A549 (cell line): ENCODE measurements around the gene ZFHX2. TPM values are rescaled to one million over a fixed set of nuclear protein-coding genes. Genes with fewer than 3 reads are reported as not detected.

Source experiments
- ATAC-seq, 2 experiments: fragments of 200-7000 bp in 1 of 2; fragments of >200 bp in 1 of 2; cut with Nextera tagmentation in 1 of 2; cut with Tn5 transposase in 1 of 2; 3 replicates each; pipeline versions ENCODE4 v1.8.0 to v1.9.1; 2018 to 2020; ENCODE audit warnings: mild to moderate bottlenecking in 1 of 2, moderate library complexity in 1 of 2
- CTCF ChIA-PET: fragments of 300-600 bp; sonication (Branson Sonifier 250); formaldehyde crosslinking; extraction: SDS; loops from one replicate; lab custom pipeline; 2021; ENCODE audit warnings: antibody characterized with exemption, inconsistent platforms; lab: Yijun Ruan, JAX
- POLR2A ChIA-PET: fragments of 350-600 bp; formaldehyde crosslinking; extraction: SDS; loops from one replicate; lab custom pipeline; 2021; ENCODE audit warnings: antibody characterized with exemption, inconsistent platforms; lab: Yijun Ruan, JAX
- DNase-seq, 2 experiments: peaks; one replicate each; pipeline versions ENCODE4 v3.0.0 to v3.0.0-alpha.2; 2011 to 2016; ENCODE audit warnings: low read depth in 1 of 2, low spot score in 1 of 2
- FAIRE-seq: peaks from 2 replicates; lab custom pipeline; 2011; peaks lifted over from hg19 to GRCh38; lab: Jason Lieb, UNC
- H3K27ac ChIP-seq, 2 experiments: fragments of >200 bp; sonication (Bioruptor Twin); formaldehyde crosslinking; 3 replicates each; pipeline ENCODE4 v1.5.1; 2016 to 2017
- H3K4me1 ChIP-seq: fragments of >200 bp; sonication (Bioruptor Twin); formaldehyde crosslinking; 3 replicates; pipeline ENCODE4 v1.6.1; 2016
- H3K4me2 ChIP-seq: fragments of >200 bp; sonication (Bioruptor Twin); formaldehyde crosslinking; 3 replicates; pipeline ENCODE4 v1.6.1; 2016
- H3K4me3 ChIP-seq: fragments of >200 bp; sonication (Bioruptor Twin); formaldehyde crosslinking; 3 replicates; pipeline ENCODE4 v1.5.1; 2016
- H3K9me3 ChIP-seq: fragments of >200 bp; sonication (Bioruptor Twin); formaldehyde crosslinking; 3 replicates; pipeline ENCODE4 v1.6.1; 2016
- CBX8 ChIP-seq: fragments of 200-600 bp; sonication (generic); IDR thresholded peaks from 2 replicates; pipeline ENCODE4 v1.6.1; 2016
- EHF ChIP-seq: fragments of 250-450 bp; sonication (Bioruptor Pico); IDR thresholded peaks from 2 replicates; pipeline ENCODE4 v1.5.0; 2020; ENCODE audit warnings: mild to moderate bottlenecking
- GATA3 ChIP-seq: IDR thresholded peaks from 2 replicates; pipeline ENCODE4 v1.6.1; 2012; ENCODE audit warnings: borderline replicate concordance
- HOXA7 ChIP-seq: fragments of 250-450 bp; sonication (Bioruptor Pico); IDR thresholded peaks from 2 replicates; pipeline ENCODE4 v1.5.0; 2020; ENCODE audit warnings: mild to moderate bottlenecking, moderate library complexity
- KDM1A ChIP-seq: fragments of 200-600 bp; sonication (generic); IDR thresholded peaks from 2 replicates; pipeline ENCODE4 v1.6.1; 2016; ENCODE audit warnings: low read depth, mild to moderate bottlenecking
- KDM5A ChIP-seq: fragments of 200-600 bp; sonication (generic); IDR thresholded peaks from 2 replicates; pipeline ENCODE4 v1.6.1; 2016; ENCODE audit warnings: antibody characterized with exemption, mild to moderate bottlenecking
- NR3C1 ChIP-seq: fragments of >200 bp; sonication (Bioruptor Twin); formaldehyde crosslinking; IDR thresholded peaks from 3 replicates; pipeline ENCODE4 v1.6.1; 2017
- POLR2A ChIP-seq: IDR thresholded peaks from 2 replicates; pipeline ENCODE4 v1.6.1; 2012; ENCODE audit warnings: mild to moderate bottlenecking, low read length
- POLR2AphosphoS2 ChIP-seq: conservative IDR thresholded peaks from 2 replicates; pipeline ENCODE4 v1.6.1; 2012; ENCODE audit warnings: low read length, improper control_type of control experiment, inconsistent platforms
- RAD21 ChIP-seq, 2 experiments: fragments of >200 bp in 1 of 2; sonication (Bioruptor Twin) in 1 of 2; formaldehyde crosslinking in 1 of 2; IDR thresholded peaks in 1 of 2; conservative IDR thresholded peaks in 1 of 2; 2 replicates in 1 of 2; 3 replicates in 1 of 2; pipeline ENCODE4 v1.6.1; 2012 to 2018; ENCODE audit warnings: inconsistent platforms in 1 of 2
- RARB ChIP-seq: fragments of 250-450 bp; sonication (Bioruptor Pico); IDR thresholded peaks from 2 replicates; pipeline ENCODE4 v1.8.0; 2021; ENCODE audit warnings: mild to moderate bottlenecking, moderate library complexity
- SMC3 ChIP-seq: fragments of >200 bp; sonication (Bioruptor Twin); formaldehyde crosslinking; IDR thresholded peaks from 3 replicates; pipeline ENCODE4 v1.6.1; 2018; ENCODE audit warnings: inconsistent platforms
- SREBF2 ChIP-seq: fragments of 450-650 bp; IDR thresholded peaks from 2 replicates; pipeline ENCODE4 v1.6.1; 2014; ENCODE audit warnings: mild to moderate bottlenecking, moderate library complexity
- ZFP36 ChIP-seq: fragments of 450-650 bp; IDR thresholded peaks from 2 replicates; pipeline ENCODE4 v1.6.1; 2014; ENCODE audit warnings: borderline replicate concordance; ENCODE audit not compliant: partially characterized antibody
- whole genome bisulfite sequencing: methylation state at CpG from one replicate; pipeline ENCODE4 v1.1.6; 2017; ENCODE audit errors: missing lambda C conversion rate; 5-methylcytosine and 5-hydroxymethylcytosine counted together
- polyA plus RNA-seq, 4 experiments: library from polyadenylated mRNA; depleted of rRNA in 3 of 4; stranded (reverse); fragments of >200 nt; fragmentation: RNase III in 1 of 4; extraction: RNeasy Plus Mini Kit Qiagen cat#74134 plus additional on column Dnase treatment in 1 of 4; gene quantifications; 2 replicates in 3 of 4; 3 replicates in 1 of 4; pipeline ENCODE4 v1.2.3, GENCODE V29; 2011 to 2017
- TF ChIP-seq, protein P1 (sequence below): fragments of >200 bp; sonication (Bioruptor Twin); formaldehyde crosslinking; IDR thresholded peaks from 3 replicates; pipeline ENCODE4 v1.5.1; 2016
- TF ChIP-seq, protein P2 (sequence below): fragments of 200-600 bp; sonication (generic); IDR thresholded peaks from 2 replicates; pipeline ENCODE4 v1.6.1; 2016; ENCODE audit warnings: antibody characterized with exemption, mild to moderate bottlenecking, moderate library complexity
- TF ChIP-seq, protein P3 (sequence below): IDR thresholded peaks from 2 replicates; pipeline ENCODE4 v1.6.1; 2012

ZFHX2 gene
- polyA plus RNA-seq, 2 of the 4 experiments (the other 2 are of a cell fraction) = 0.34 to 1.1 TPM

DNA sequence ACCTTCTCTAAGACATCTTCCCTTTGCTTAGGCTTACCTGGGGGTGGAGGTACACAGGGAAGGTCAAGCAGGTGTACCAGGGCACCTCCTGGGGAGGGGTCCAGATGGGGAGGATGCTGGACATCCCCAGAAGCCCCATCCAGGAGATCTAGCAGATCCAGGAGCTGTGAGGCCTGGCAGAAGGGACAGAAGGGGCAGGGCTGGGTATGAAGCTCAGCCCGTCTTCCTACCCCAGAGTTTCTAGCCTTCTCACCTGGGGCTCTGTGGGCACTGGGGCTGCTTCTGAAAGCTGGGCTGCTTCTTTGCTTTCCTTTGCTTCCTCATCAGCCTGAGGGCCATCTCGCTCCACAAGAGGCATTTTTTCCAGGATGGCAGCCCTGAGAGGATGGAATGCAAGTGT is 9.7 kb upstream of the ZFHX2 start:
- Histone ChIP-seq H3K4me2 (no peak overlapping the region), H3K4me3 (no peak overlapping the region), H3K27ac (no peak overlapping the region), H3K4me1 (peaks cover 12% of the 10 kb centered on the region; the same call in 2 of the 3 replicates), H3K9me3 (no peaks in the 10 kb centered on the region)
- DNase-seq = no peak
- TF ChIP-seq, protein P1, sequence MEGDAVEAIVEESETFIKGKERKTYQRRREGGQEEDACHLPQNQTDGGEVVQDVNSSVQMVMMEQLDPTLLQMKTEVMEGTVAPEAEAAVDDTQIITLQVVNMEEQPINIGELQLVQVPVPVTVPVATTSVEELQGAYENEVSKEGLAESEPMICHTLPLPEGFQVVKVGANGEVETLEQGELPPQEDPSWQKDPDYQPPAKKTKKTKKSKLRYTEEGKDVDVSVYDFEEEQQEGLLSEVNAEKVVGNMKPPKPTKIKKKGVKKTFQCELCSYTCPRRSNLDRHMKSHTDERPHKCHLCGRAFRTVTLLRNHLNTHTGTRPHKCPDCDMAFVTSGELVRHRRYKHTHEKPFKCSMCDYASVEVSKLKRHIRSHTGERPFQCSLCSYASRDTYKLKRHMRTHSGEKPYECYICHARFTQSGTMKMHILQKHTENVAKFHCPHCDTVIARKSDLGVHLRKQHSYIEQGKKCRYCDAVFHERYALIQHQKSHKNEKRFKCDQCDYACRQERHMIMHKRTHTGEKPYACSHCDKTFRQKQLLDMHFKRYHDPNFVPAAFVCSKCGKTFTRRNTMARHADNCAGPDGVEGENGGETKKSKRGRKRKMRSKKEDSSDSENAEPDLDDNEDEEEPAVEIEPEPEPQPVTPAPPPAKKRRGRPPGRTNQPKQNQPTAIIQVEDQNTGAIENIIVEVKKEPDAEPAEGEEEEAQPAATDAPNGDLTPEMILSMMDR = no peak
- peak; percentile 16; the same call in 1 of the 2 replicates for TF ChIP-seq POLR2A
- no peak for ATAC-seq
- POLR2A ChIA-PET = no interaction called here
- no peak for FAIRE-seq
- 93% methylated on average over 2 of the region's 2 CpGs for WGBS
- CTCF ChIA-PET = interaction anchor here (0.7 to 19.0 kb wide), 15 partner anchors 12 to 530 kb away, joined by 3 to 553 read pairs (median 3); partner anchors contain the start of gene NGDN

- TF ChIP-seq SREBF2 = no peak
- no peak for TF ChIP-seq RAD21 (conservative IDR thresholded peaks at IDR 0.05 in 1 of 2, IDR thresholded peaks at IDR 0.05 in 1 of 2)
- TF ChIP-seq ZFP36 = no peak
- TF ChIP-seq, protein P2, sequence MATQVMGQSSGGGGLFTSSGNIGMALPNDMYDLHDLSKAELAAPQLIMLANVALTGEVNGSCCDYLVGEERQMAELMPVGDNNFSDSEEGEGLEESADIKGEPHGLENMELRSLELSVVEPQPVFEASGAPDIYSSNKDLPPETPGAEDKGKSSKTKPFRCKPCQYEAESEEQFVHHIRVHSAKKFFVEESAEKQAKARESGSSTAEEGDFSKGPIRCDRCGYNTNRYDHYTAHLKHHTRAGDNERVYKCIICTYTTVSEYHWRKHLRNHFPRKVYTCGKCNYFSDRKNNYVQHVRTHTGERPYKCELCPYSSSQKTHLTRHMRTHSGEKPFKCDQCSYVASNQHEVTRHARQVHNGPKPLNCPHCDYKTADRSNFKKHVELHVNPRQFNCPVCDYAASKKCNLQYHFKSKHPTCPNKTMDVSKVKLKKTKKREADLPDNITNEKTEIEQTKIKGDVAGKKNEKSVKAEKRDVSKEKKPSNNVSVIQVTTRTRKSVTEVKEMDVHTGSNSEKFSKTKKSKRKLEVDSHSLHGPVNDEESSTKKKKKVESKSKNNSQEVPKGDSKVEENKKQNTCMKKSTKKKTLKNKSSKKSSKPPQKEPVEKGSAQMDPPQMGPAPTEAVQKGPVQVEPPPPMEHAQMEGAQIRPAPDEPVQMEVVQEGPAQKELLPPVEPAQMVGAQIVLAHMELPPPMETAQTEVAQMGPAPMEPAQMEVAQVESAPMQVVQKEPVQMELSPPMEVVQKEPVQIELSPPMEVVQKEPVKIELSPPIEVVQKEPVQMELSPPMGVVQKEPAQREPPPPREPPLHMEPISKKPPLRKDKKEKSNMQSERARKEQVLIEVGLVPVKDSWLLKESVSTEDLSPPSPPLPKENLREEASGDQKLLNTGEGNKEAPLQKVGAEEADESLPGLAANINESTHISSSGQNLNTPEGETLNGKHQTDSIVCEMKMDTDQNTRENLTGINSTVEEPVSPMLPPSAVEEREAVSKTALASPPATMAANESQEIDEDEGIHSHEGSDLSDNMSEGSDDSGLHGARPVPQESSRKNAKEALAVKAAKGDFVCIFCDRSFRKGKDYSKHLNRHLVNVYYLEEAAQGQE = no peak
- TF ChIP-seq HOXA7 (CRISPR knock-in tag) = no peak
- no peak for TF ChIP-seq KDM5A
- TF ChIP-seq GATA3 = no peak
- TF ChIP-seq NR3C1 = no peak
- no peak for TF ChIP-seq EHF
- TF ChIP-seq CBX8 = no peak
- TF ChIP-seq POLR2AphosphoS2 = no peak
- TF ChIP-seq KDM1A = no peak
- Histone ChIP-seq H3K4me1 (peaks cover 14% of the 10 kb centered on the region; the same call in 2 of the 3 replicates), H3K4me2 (no peak overlapping the region), H3K27ac (no peak overlapping the region), H3K4me3 (no peak overlapping the region), H3K9me3 (no peaks in the 10 kb centered on the region)
- FAIRE-seq = no peak
- 52% methylated on average over 3 of the region's 3 CpGs for WGBS
- POLR2A ChIA-PET = interaction anchor here (0.9 to 1.7 kb wide), 3 partner anchors 80 to 233 kb away, joined by 4 read pairs; no protein-coding TSS in a partner anchor
- CTCF ChIA-PET = interaction anchor here (0.6 to 19.0 kb wide), 40 partner anchors 9 to 484 kb away, joined by 3 to 553 read pairs (median 4); partner anchors contain the start of genes NGDN and PABPN1
- DNase-seq = no peak
- no peak for ATAC-seq
Measured at GRCh38 chr14:23559926-23560520, 8.5 kb upstream of the ZFHX2 start.

DNA sequence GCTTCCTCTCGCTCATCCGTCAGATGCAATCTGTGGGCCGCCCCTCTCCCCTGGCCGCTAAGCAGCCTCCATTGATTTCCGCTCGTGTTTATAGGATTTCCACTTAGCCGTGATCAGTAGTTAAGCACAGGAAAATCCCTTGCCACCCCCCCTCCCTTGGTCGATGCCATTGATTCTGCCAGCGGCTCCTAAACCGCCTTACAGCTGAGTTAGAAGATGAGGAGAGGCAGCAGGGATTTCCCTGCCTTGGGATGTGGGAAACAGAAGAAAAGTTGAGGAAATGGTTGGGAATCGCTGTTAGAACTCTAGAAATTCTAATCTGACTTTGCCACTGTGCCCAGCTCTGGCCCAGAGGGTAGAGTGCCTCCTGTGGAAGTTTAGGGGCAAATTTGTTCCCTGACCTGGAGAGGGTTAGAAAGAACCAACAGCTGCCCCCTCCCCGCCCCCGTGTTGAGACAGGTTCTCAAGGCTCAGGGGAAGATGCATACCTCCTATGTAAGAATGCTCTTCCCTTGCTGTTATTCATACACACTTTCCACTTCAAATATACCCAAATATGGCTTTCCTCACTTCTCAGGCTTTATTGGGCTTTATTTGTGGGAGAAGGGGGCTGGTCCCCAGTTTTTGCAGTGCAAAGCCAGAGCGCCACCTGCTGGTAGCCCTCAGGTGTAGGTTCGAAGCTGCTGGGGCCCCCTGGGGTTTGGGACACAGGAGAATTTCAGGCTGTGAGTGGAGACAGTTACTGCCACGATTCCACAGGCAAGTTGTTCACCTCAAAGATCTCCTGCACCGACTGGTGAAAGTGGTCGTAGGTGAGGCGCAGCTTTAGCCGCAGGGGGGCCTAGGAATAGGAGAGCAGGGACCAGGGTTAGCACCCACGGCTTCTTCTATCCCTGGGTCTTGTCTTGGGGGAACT is 7.7 kb upstream of the ZFHX2 start:
- Histone ChIP-seq H3K9me3 (no peaks in the 10 kb centered on the region), H3K4me2 (no peak overlapping the region), H3K27ac (no peak overlapping the region), H3K4me1 (peaks cover 16% of the 10 kb centered on the region; the same call in 2 of the 3 replicates), H3K4me3 (no peak overlapping the region)
- 71% methylated on average over 16 of the region's 21 CpGs for WGBS
- ATAC-seq (no peak), FAIRE-seq (no peak), DNase-seq (peak; percentile 60 to 72)
- POLR2A ChIA-PET = interaction anchor here (0.6 to 1.7 kb wide), 4 partner anchors 79 to 238 kb away, joined by 3 to 4 read pairs (median 4); partner anchors contain the start of gene PABPN1
- CTCF ChIA-PET = interaction anchor here (0.5 to 19.0 kb wide), 46 partner anchors 8 to 574 kb away, joined by 3 to 553 read pairs (median 4); partner anchors contain the start of genes JPH4, NGDN and PABPN1
- TF ChIP-seq RARB (CRISPR knock-in tag) (no peak), SMC3 (peak; percentile 62), RAD21 (conservative IDR thresholded peaks at IDR 0.05 in 1 of 2, IDR thresholded peaks at IDR 0.05 in 1 of 2) (peak; percentile 61 to 68)
- TF ChIP-seq, protein P3, sequence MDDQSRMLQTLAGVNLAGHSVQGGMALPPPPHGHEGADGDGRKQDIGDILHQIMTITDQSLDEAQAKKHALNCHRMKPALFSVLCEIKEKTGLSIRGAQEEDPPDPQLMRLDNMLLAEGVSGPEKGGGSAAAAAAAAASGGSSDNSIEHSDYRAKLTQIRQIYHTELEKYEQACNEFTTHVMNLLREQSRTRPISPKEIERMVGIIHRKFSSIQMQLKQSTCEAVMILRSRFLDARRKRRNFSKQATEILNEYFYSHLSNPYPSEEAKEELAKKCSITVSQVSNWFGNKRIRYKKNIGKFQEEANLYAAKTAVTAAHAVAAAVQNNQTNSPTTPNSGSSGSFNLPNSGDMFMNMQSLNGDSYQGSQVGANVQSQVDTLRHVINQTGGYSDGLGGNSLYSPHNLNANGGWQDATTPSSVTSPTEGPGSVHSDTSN = no peak
- TF ChIP-seq, protein P1 = peak; percentile 89
